Sigmoid colon (tissue), 7 donors: Measurements from ENCODE around the gene SWAP70. TPM values are rescaled to one million over a fixed set of nuclear protein-coding genes. Genes with fewer than 3 reads are reported as not detected.
"Not testable (repeated sequence)": the region's sequence is repeated elsewhere in the genome, so short reads cannot be mapped to it uniquely, and the experiment has no call there.

Experiments used
- DNase-seq: peaks from one replicate; pipeline ENCODE4 v3.0.0-alpha.2; 2019
- H3K27ac ChIP-seq, 4 donors: fragments of 200-600 bp; sonication (generic); one replicate each; pipeline ENCODE4 v1.5.1; 2016 to 2019; ENCODE audit warnings: mild to moderate bottlenecking in 1 of 4
- H3K27me3 ChIP-seq, 3 donors: fragments of 200-600 bp; sonication (generic); one replicate each; pipeline ENCODE4 v1.5.1; 2019; ENCODE audit warnings: mild to moderate bottlenecking in 1 of 3
- H3K36me3 ChIP-seq, 4 donors: fragments of 200-600 bp; sonication (generic); one replicate each; pipeline ENCODE4 v1.5.1; 2016 to 2019
- H3K4me1 ChIP-seq, 4 donors: fragments of 200-600 bp; sonication (generic); one replicate each; pipeline ENCODE4 v1.5.1; 2017 to 2019
- H3K4me3 ChIP-seq, 4 donors: fragments of 200-600 bp; sonication (generic); one replicate each; pipeline ENCODE4 v1.5.1; 2017 to 2019; ENCODE audit warnings: mild to moderate bottlenecking in 2 of 4, moderate library complexity in 1 of 4
- H3K9me3 ChIP-seq, 4 donors: fragments of 200-600 bp in 3 of 4; sonication (generic) in 3 of 4; one replicate each; pipeline versions ENCODE4 v1.5.1 to v1.6.1; 2013 to 2019
- CTCF ChIP-seq, 4 experiments: fragments of 450-650 bp in 3 of 4; fragments of 200-600 bp in 1 of 4; IDR thresholded peaks; one replicate each; pipeline ENCODE4 v1.5.1; 2016 to 2019; ENCODE audit warnings: antibody characterized with exemption in 4 of 4, mild to moderate bottlenecking in 3 of 4, moderate library complexity in 2 of 4
- EP300 ChIP-seq, 4 donors: sonication (generic); formaldehyde crosslinking; IDR thresholded peaks; one replicate each; pipeline ENCODE4 v1.6.1; 2017; ENCODE audit warnings: antibody characterized with exemption in 4 of 4
- POLR2A ChIP-seq, 2 donors: fragments of 450-650 bp; IDR thresholded peaks; one replicate each; pipeline ENCODE4 v1.6.1; 2016; ENCODE audit warnings: antibody characterized with exemption in 2 of 2, mild to moderate bottlenecking in 2 of 2, moderate library complexity in 2 of 2
- POLR2AphosphoS5 ChIP-seq, 4 donors: sonication (generic); formaldehyde crosslinking; IDR thresholded peaks; one replicate each; pipeline ENCODE4 v1.6.1; 2017; ENCODE audit warnings: antibody characterized with exemption in 4 of 4
- WGBS, 2 donors: extraction: QIAGEN DNeasy Blood & Tissue Kit; methylation state at CpG; one replicate each; pipeline ENCODE4 v1.1.7; 2013; 5-methylcytosine and 5-hydroxymethylcytosine counted together
- intact Hi-C: fragments of 100-400 bp; cut with DNase I; formaldehyde crosslinking; loops from one replicate; pipeline ENCODE4 v1.15.1; 2023
- polyA plus RNA-seq, 3 donors: library from polyadenylated mRNA; stranded (reverse); fragments of 200-250 nt; gene quantifications; one replicate each; pipeline ENCODE4 v1.2.3, GENCODE V29; 2013
- total RNA-seq, 4 donors: library from RNA; depleted of rRNA; stranded (reverse); fragments of >200 nt; gene quantifications; one replicate each; pipeline ENCODE4 v1.1.0, GENCODE V29; 2016
- donor health status: healthy with polysubstance abuse.
- donor health status: Bipolar disorder and iron deficiency.
- donor health status: healthy.

Gene SWAP70
- total and polyA plus RNA-seq, 7 donors = 9.5 to 30.3 (median 22.1) TPM

GRCh38 chr11:9691865-9692264, 28.0 kb downstream of the SWAP70 start:
- Histone ChIP-seq H3K4me1 (peaks cover 0 to 46% (median 33%) of the 10 kb centered on the region in 4 donors), H3K9me3 (no peaks in the 10 kb centered on the region), H3K4me3 (no peak overlapping the region), H3K27ac (peak overlapping the region in 2 of 4 donors; percentile 75), H3K36me3 (peaks cover 0 to 26% (median 11%) of the 10 kb centered on the region in 4 donors), H3K27me3 (no peaks in the 10 kb centered on the region)
- no peak for DNase-seq
- TF ChIP-seq EP300 (IDR thresholded peaks at IDR 0.05) (no peak), POLR2AphosphoS5 (IDR thresholded peaks at IDR 0.05) (no peak), POLR2A (IDR thresholded peaks at IDR 0.05) (no peak), CTCF (IDR thresholded peaks at IDR 0.05) (no peak)
- intact Hi-C loops = no loop called here

GRCh38 chr11:9692691-9693090, 28.8 kb downstream of the SWAP70 start:
- peak overlapping the region in 2 of 4 donors; percentile 22 to 75 for H3K27ac ChIP-seq
- no peaks in the 10 kb centered on the region for H3K27me3 ChIP-seq
- TF ChIP-seq EP300 (IDR thresholded peaks at IDR 0.05) (no peak), POLR2AphosphoS5 (IDR thresholded peaks at IDR 0.05) (no peak), CTCF (IDR thresholded peaks at IDR 0.05) (no peak), POLR2A (IDR thresholded peaks at IDR 0.05) (no peak)
- intact Hi-C loops = no loop called here
- 26 to 38% methylated on average over 2 of the region's 2 CpGs for WGBS, 2 donors
- no peak overlapping the region for H3K4me3 ChIP-seq
- DNase-seq = no peak
- peaks cover 0 to 33% (median 11%) of the 10 kb centered on the region in 4 donors for H3K36me3 ChIP-seq
- H3K9me3 ChIP-seq = no peaks in the 10 kb centered on the region
- peaks cover 0 to 42% (median 32%) of the 10 kb centered on the region in 4 donors for H3K4me1 ChIP-seq

GRCh38 chr11:9693801-9694553, 30.1 kb downstream of the SWAP70 start:
- H3K9me3 ChIP-seq = no peaks in the 10 kb centered on the region
- H3K27me3 ChIP-seq = no peaks in the 10 kb centered on the region
- no peak for DNase-seq
- no peak for TF ChIP-seq POLR2A (IDR thresholded peaks at IDR 0.05)
- no peak for TF ChIP-seq CTCF (IDR thresholded peaks at IDR 0.05)
- TF ChIP-seq EP300 (IDR thresholded peaks at IDR 0.05) = no peak
- TF ChIP-seq POLR2AphosphoS5 (IDR thresholded peaks at IDR 0.05) = no peak
- H3K27ac ChIP-seq = no peak overlapping the region
- WGBS, 2 donors = 70 to 81% methylated on average over 2 of the region's 2 CpGs
- intact Hi-C loops = no loop called here
- peaks cover 0 to 33% (median 11%) of the 10 kb centered on the region in 4 donors for H3K36me3 ChIP-seq
- H3K4me3 ChIP-seq = no peak overlapping the region
- peaks cover 0 to 29% (median 22%) of the 10 kb centered on the region in 4 donors for H3K4me1 ChIP-seq

GRCh38 chr11:9695228-9695627, 31.4 kb downstream of the SWAP70 start:
- Histone ChIP-seq H3K36me3 (peaks cover 0 to 33% (median 11%) of the 10 kb centered on the region in 4 donors), H3K4me1 (peaks cover 0 to 25% (median 12%) of the 10 kb centered on the region in 4 donors)
- 97 to 98% methylated on average over 8 of the region's 8 CpGs for WGBS, 2 donors
- H3K4me3 ChIP-seq, intact Hi-C loops, H3K27ac ChIP-seq, H3K27me3 ChIP-seq, DNase-seq, H3K9me3 ChIP-seq: not testable (repeated sequence)

DNA sequence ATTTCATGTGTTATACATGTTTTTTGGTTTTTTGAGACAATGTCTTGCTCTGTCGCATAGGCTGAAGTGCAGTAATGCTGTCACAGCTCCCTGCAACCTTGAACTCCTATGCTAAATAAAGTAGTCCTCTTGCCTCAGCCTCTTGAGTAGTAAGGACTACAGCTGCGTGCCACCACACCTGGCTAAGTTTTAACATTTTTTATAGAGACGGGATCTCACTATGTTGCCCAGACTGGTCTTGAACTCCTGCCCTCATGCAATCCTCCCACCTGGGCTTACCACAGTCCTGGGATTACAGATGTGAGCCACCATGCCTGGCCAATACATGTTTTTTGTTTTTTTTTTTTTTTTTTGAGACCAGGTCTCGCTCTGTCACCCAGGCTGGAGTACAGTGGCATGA, 33.9 kb downstream of the SWAP70 start:
- Histone ChIP-seq H3K27me3 (no peaks in the 10 kb centered on the region), H3K27ac (no peak overlapping the region), H3K36me3 (peaks cover 0 to 33% (median 11%) of the 10 kb centered on the region in 4 donors), H3K9me3 (no peaks in the 10 kb centered on the region), H3K4me1 (peaks cover 0 to 38% (median 10%) of the 10 kb centered on the region in 4 donors), H3K4me3 (no peak overlapping the region)
- WGBS, 2 donors = 90 to 96% methylated on average over 4 of the region's 4 CpGs
- TF ChIP-seq CTCF (IDR thresholded peaks at IDR 0.05) (no peak), POLR2AphosphoS5 (IDR thresholded peaks at IDR 0.05) (no peak), POLR2A (IDR thresholded peaks at IDR 0.05) (no peak), EP300 (IDR thresholded peaks at IDR 0.05) (no peak)
- DNase-seq = no peak
- intact Hi-C loops = no loop called here
